Measurements from ENCODE around the gene GRIN2D.
"Not testable (repeated sequence)": the region's sequence is repeated elsewhere in the genome, so short reads cannot be mapped to it uniquely, and the experiment has no call there.

GRIN2D gene

DNA sequence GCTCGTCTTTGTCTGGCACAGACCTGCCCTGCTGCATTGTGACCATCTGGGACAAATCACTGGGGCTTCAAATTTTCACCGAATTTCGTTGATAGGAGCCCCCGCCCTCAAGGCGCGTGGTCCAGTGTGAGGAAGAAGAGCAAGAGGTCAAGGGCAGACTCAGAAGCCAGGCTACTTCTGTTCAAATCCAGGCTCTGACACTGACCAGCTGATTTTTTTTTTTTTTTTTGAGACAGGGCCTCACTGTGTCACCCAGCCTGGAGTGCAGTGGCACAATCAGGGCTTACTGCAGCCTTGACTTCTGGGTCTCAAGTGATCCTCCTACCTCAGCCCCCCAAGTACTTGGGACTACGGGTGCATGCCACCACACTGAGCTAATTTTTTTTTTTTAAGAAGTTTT, 22.1 kb upstream of the GRIN2D start:
- no peak for DNase-seq (ENCODE audit: low read depth in 1 of 2, low spot score in 1 of 2)

- not testable (repeated sequence) for DNase-seq (ENCODE audit: low read depth in 1 of 2, low spot score in 1 of 2)
Observed at GRCh38 chr19:48371771-48372170, 21.7 kb upstream of the GRIN2D start.

DNA sequence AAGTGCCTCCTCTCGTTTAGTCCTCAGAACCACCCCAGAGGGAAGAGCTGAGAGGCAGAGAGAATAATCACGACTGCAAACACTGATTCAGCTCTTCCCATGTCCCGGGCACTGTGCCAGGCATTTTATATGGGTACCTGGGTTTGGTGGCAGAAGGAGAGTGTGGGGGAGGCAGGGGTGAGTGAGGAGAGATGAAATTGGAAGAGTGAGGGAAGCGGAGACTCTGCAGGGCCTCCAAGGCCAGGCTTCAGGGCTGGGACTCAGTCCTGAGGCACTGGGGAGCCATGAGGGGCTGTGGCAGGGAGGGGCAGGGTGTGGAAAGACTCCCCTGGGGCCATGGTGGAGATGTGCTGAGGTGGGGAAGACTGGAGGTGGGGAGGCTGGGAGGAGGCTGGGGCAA, 20.6 kb upstream of the GRIN2D start:
- no peak for DNase-seq (ENCODE audit: low read depth in 1 of 2, low spot score in 1 of 2)

DNA sequence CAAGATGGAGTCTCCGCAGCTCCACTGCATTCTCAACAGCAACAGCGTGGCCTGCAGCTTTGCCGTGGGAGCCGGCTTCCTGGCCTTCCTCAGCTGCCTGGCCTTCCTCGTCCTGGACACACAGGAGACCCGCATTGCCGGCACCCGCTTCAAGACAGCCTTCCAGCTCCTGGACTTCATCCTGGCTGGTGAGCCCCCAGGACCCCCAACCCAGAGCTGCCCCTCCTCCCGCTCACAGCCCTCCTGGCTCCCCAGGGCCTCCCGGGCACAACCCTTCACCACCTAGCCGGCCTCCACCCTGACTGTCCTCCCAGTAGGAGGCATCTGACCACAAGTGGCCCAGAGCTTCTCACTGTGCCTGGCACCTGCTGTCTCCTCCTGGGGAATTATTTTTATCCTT, 19.9 kb upstream of the GRIN2D start:
- no peak for DNase-seq (ENCODE audit: low read depth in 1 of 2, low spot score in 1 of 2)

GRCh38 chr19:48378194-48378570, 15.3 kb upstream of the GRIN2D start:
- DNase-seq (ENCODE audit: low read depth in 1 of 2, low spot score in 1 of 2): no peak

GRCh38 chr19:48379058-48379457, 14.4 kb upstream of the GRIN2D start:
- no peak for DNase-seq (ENCODE audit: low read depth in 1 of 2, low spot score in 1 of 2)

DNA sequence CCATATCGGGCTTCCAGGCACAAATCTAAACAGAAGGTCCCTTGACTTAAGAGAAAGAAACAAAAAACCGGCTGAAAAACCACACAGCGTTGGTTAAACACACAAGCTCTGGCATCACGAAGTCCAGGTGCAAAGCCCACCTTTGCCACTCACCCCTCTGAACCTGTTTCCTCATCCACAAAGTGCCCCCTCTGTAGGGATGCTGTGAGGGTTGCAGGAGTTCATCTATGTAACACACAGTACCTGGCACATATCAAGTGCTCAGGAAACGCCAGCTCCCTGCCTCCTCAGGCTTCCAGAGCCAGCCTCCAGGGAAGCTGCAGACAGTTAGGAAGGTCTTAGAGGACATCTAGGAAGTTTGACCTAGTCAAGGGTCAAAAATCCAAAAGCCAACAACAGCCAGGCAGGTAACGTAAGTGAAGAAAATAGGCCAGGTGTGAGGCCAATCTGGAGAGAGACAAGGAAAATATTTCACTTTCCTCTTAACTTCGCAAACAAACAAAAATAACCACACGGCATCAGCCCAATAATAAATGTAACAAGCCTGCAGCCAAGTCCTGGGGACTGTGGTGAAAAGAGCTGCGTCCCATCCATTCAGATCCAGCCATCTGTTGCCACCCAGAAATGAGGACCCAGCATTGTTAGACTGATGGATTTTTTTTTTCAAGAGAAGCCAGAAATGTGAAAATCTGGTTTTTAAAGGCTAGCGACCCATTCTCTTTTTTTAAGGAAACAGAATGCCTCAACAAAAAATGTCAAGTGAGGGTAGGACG, 12.1 kb upstream of the GRIN2D start:
- DNase-seq (ENCODE audit: low read depth in 1 of 2, low spot score in 1 of 2): no peak

DNA sequence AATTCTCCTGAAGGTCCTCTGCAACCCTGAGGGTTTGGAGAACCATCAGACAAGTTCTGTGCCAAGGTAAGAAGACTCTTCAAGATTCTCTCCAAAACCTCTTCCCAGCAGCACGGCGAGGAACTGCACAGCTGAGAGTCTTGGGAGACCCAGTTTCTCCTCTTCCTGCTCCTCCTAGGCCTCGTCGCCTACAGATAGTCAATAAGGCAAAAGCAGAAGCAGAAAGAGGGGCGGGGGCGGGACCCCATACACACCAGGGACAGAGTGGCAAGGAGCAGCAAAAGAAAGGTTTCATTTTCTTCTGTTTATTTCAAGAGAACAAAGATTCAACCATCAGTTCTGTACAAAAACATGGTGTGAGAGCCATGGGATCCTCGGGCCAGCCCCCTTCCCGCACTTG, 11.2 kb upstream of the GRIN2D start:
- no peak for DNase-seq (ENCODE audit: low read depth in 1 of 2, low spot score in 1 of 2)

GRCh38 chr19:48385461-48386087, 7.9 kb upstream of the GRIN2D start:
- DNase-seq (ENCODE audit: low read depth in 1 of 2, low spot score in 1 of 2): no peak

DNA sequence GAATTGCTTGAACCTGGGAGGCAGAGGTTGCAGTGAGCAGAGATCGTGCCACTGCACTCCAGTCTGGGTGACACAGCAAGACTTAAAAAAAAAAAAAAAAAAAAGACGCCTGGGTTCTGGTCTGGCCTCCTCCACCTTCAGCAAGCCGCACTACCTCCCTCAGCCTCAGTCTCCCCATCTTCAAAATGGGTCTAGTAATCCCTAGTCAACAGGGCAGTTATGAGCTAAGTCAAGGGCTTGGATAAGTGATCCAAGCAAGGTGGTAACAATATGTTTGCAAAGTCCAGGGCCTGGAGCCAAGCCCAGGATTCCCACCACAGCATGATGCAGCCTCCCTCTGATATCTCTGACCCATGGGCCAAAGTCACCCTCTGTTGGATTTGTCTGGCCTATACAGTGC, 6.5 kb upstream of the GRIN2D start:
- DNase-seq (ENCODE audit: low read depth in 1 of 2, low spot score in 1 of 2): no peak

DNA sequence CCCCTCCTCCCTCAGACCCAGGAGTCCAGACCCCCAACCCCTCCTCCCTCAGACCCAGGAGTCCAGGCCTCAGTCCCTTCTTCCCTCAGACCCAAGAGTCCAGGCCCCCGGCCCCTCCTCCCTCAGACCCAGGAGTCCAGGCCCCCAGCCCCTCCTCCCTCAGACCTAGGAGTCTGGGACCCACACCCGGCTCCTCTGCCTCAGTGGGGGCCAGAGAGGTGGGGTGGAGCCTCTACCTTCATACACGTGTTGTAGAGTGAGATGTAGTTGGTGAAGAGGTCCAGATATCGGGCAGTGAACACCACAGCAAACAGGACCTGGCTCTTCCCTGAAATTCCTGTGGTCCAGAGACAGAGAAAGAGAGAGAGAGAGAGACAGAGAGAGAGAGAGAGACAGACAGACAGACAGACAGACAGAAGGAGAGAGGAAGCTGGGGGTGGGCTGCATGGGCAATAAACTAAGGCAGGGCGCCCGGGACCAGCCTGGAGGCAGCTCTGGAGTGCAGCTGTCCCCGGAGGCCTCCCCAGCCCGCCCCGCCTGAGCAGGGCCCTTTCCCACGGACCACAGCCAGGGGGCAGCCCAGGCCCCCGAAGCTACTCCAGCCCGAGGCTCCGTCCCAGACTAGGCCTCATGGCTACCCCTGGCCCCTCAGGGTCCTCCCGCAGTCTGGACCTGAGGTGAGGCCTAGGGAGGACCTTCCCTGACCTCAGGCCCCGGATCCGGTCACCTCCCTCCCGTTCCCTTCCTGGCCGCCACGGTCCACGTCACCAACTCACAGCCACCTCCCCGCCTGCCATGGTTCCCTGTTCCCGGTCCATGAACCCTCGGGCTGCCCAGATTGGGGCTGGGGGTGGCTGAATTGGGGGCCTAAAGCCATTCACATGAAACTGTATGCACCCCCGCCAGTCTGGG, 3.0 kb upstream of the GRIN2D start:
- DNase-seq (ENCODE audit: low read depth in 1 of 2, low spot score in 1 of 2): peak; percentile 38 to 53

DNA sequence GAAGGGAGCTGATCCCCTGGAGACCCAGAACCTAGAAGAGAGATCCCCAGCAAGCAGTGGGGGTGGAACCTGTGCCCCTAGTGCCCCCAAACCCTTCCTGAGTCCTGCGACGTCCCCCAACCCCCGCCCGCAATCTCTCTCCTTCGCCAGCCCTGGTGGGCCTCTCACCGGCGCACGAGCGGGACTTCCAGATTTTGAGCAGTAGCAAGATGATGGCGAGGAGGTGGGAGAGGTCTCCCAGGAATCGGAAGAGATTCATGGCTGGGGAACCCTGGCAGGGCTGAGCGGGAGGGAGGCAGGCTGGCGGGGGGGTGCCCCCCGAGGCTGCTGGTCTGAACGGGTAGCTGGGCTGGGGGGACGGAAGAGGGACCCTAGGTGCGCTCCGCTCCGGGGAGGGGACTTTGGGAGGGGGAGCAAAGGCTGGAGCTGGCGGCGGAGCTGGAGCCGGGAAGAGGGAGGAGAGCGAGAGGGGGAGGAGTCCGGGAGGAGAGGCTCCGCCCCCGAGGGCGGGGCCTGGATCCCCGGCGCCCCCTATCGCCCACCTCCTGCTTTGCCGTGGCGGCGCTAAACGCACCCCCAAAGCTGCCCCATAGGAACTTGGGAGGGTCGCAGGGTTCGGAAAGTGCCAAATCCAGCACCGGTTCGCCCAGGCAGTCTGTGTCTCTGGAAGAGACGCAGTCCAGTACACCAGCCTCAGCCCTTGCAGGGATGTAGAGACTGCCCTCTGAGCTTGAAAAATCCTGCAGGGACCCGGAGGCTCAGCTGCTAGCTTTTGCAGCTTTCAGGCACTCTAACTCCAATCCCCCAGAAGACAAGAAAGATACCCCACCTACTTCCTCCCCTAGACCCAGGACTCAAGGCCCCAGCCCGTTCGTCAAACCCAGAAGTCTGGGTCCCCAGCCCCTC, 2.1 kb upstream of the GRIN2D start, which contains the start of gene KDELR1:
Gene KDELR1 (minus strand): TSS at position 452 of the 906 bp plus-strand sequence. CDS start 193 bp downstream, at position 259.
- peak; percentile 62 to 65 for DNase-seq (ENCODE audit: low read depth in 1 of 2, low spot score in 1 of 2)

DNA sequence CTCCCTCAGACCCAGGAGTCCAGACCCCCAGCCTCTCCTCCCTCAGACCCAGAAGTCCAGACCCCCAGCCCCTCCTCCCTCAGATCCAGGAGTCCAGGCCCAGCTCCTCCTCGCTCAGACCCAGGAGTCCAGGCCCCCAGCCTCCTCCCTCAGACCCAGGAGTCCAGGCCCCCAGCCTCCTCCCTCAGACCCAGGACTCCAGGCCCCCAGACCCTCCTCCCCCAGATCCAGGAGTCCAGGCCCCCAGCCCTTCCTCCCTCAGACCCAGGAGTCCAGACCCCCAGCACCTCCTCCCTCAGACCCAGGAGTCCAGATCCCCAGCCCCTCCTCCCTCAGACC, 1.5 kb upstream of the GRIN2D start:
- not testable (repeated sequence) for DNase-seq (ENCODE audit: low read depth in 1 of 2, low spot score in 1 of 2)

DNA sequence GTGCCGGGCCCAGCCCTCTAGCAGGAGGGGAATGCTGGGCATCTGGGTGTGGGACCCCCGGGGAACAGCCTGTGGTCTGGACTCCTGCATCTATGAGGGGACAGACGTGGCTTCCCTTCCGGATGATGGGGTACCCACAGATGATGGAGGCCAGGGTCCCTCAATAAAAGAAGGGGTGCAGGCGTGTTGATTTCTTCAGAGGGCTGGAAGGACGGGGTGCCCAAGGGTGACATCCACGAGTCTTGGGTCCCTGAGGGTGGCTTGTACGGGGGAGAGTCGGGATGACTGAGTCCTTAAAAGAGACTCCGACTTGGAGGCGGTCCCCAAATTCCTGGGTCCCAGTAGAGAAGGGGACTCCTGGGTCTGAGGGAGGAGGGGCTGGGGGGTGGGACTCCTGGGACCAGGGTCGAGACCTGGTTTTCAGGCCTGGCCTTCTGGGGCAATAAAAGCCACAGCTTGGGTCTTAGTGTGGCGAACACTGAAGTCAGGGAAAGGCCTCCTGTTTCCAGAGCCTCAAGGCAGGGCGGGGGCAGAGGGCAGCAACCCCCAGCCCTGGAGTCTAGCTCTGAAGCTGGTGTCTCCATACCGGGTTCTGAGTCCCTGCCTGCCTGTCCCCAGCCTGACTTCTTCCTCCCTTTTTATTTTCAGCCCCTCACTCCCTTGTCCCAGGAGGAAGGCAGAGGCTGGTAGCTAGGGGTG, 459 bp upstream of the GRIN2D start:
- no peak for DNase-seq (ENCODE audit: low read depth in 1 of 2, low spot score in 1 of 2)

GRCh38 chr19:48394331-48395169, 1.1 kb downstream of the GRIN2D start:
- no peak for DNase-seq (ENCODE audit: low read depth in 1 of 2, low spot score in 1 of 2)

DNA sequence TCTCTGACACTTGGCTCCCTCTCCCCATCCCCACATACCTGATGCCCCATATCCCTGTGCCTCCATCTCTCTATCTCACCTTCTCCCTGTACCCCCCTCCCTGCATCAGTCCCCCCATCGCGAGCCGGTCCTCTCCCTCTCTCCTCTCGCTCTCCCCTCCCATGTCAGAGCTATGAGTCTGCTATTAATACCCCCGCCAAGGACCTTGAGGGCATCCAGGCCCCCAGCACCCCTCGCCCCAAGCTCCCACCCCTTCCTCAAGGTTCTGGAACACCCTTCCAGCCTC, 1.6 kb downstream of the GRIN2D start:
- no peak for DNase-seq (ENCODE audit: low read depth in 1 of 2, low spot score in 1 of 2)

DNA sequence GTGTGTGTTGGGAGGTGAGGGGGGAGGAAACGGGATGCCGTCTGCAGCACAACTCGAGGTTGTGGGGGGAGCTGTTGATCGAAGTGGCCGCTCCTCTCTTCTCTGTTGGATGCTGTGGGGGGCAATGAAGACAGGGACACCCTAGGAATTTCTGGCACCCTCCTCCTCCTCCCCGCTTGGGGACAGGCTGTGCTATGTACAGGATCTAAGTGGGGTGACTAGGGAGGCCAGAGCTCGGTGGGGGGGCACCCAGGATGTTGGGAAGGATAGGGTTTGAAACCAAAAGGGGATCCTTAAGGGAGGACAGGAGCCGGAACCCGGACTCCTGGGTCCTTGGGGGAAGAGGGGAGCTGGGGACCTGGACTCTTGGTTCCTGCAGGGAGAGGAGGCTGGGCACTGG, 2.0 kb downstream of the GRIN2D start:
- no peak for DNase-seq (ENCODE audit: low read depth in 1 of 2, low spot score in 1 of 2)

- no peak for DNase-seq (ENCODE audit: low read depth in 1 of 2, low spot score in 1 of 2)
Observed at GRCh38 chr19:48396016-48396823, 2.8 kb downstream of the GRIN2D start.

GRCh38 chr19:48396824-48397176, 3.3 kb downstream of the GRIN2D start:
- DNase-seq (ENCODE audit: low read depth in 1 of 2, low spot score in 1 of 2): no peak
